Spleen (tissue), 11 donors: ENCODE measurements around the gene SYNE2. TPM values are rescaled to one million over a fixed set of nuclear protein-coding genes. Genes with fewer than 3 reads are reported as not detected.
"Not testable (repeated sequence)": the region's sequence is repeated elsewhere in the genome, so short reads cannot be mapped to it uniquely, and the experiment has no call there.

Experiments used
- DNase-seq: peaks from one replicate; pipeline ENCODE4 v3.0.0-alpha.2; 2020
- H3K27ac ChIP-seq, 8 donors: fragments of 200-600 bp; sonication (generic) in 7 of 8; 1 replicate in 4 of 8; 2 replicates in 4 of 8; pipeline versions ENCODE4 v1.5.0 to v1.8.0; 2016 to 2021; ENCODE audit warnings: inconsistent platforms in 4 of 8, mild to moderate bottlenecking in 4 of 8, moderate library complexity in 1 of 8
- H3K27me3 ChIP-seq, 7 donors: fragments of 200-600 bp; sonication (generic) in 6 of 7; replicated peaks in 1 of 7; 1 replicate in 4 of 7; 2 replicates in 3 of 7; pipeline versions ENCODE4 v1.5.0 to v1.8.0; 2016 to 2021; ENCODE audit warnings: inconsistent platforms in 3 of 7, mild to moderate bottlenecking in 1 of 7
- H3K36me3 ChIP-seq, 6 donors: fragments of 200-600 bp; sonication (generic) in 5 of 6; 1 replicate in 4 of 6; 2 replicates in 2 of 6; pipeline versions ENCODE4 v1.5.0 to v1.8.0; 2016 to 2021; ENCODE audit warnings: inconsistent platforms in 2 of 6
- H3K4me1 ChIP-seq, 6 donors: fragments of 200-600 bp; sonication (generic) in 5 of 6; 1 replicate in 3 of 6; 2 replicates in 3 of 6; pipeline versions ENCODE4 v1.5.0 to v1.8.0; 2016 to 2021; ENCODE audit warnings: inconsistent platforms in 3 of 6
- H3K4me3 ChIP-seq, 8 donors: fragments of 200-600 bp; sonication (generic) in 7 of 8; 1 replicate in 4 of 8; 2 replicates in 4 of 8; pipeline versions ENCODE4 v1.5.0 to v1.8.0; 2016 to 2021; ENCODE audit warnings: inconsistent platforms in 4 of 8, mild to moderate bottlenecking in 4 of 8, moderate library complexity in 2 of 8
- H3K9me3 ChIP-seq, 8 donors: fragments of 200-600 bp; sonication (generic) in 7 of 8; 1 replicate in 4 of 8; 2 replicates in 4 of 8; pipeline versions ENCODE4 v1.5.0 to v1.8.0; 2016 to 2021; ENCODE audit warnings: inconsistent platforms in 4 of 8
- CTCF ChIP-seq, 11 experiments: fragments of 200-600 bp in 7 of 11; fragments of 450-650 bp in 4 of 11; sonication (generic) in 4 of 11; IDR thresholded peaks in 8 of 11; conservative IDR thresholded peaks in 3 of 11; 1 replicate in 7 of 11; 2 replicates in 4 of 11; pipeline versions ENCODE4 v1.4.0 to v1.8.0; 2016 to 2021; ENCODE audit warnings: antibody characterized with exemption in 11 of 11, inconsistent platforms in 4 of 11, mild to moderate bottlenecking in 1 of 11
- POLR2A ChIP-seq, 3 donors: fragments of 450-650 bp; IDR thresholded peaks; one replicate each; pipeline ENCODE4 v1.5.1; 2017; ENCODE audit warnings: antibody characterized with exemption in 3 of 3, mild to moderate bottlenecking in 1 of 3
- POLR2AphosphoS5 ChIP-seq, 3 donors: sonication (generic); formaldehyde crosslinking; IDR thresholded peaks; one replicate each; pipeline ENCODE4 v1.5.1; 2017; ENCODE audit warnings: antibody characterized with exemption in 3 of 3
- WGBS, 5 donors: extraction: QIAGEN DNeasy Blood & Tissue Kit in 3 of 5; methylation state at CpG; one replicate each; pipeline versions ENCODE4 v1.1.5 to v1.1.7; 2013 to 2018; 5-methylcytosine and 5-hydroxymethylcytosine counted together
- intact Hi-C: fragments of 100-400 bp; cut with DNase I; formaldehyde crosslinking; loops from one replicate; pipeline ENCODE4 v1.15.0; 2023; ENCODE audit warnings: low total_unique reads
- polyA plus RNA-seq, 3 donors: library from polyadenylated mRNA; stranded (reverse); fragments of 200-250 nt; gene quantifications; one replicate each; pipeline ENCODE4 v1.2.1, GENCODE V29; 2013
- total RNA-seq, 7 donors: library from RNA; depleted of rRNA in 3 of 7; stranded (reverse); fragments of >200 nt in 3 of 7; fragmentation: NEBNext Ultra II Directional in 4 of 7; extraction: Animal tissue kit (Norgen Biotek cat#: 25700) in 4 of 7; gene quantifications; one replicate each; pipeline versions ENCODE4 v1.1.0 to v1.2.1, GENCODE V29; 2016 to 2021
- donor health status: healthy with polysubstance abuse.
- donor health status: DM: no; HTN: no; CAD: no; lungs with moderate emphysema.
- donor health status: DM: no; HTN: no; CAD: no.
- donor health status: Bipolar disorder and iron deficiency.
- donor health status: healthy.
- donor health status: DM: no; HTN: no; CAD: no.
- donor health status: DM: yes; HTN: yes; CAD: no.

The SYNE2 gene
- total and polyA plus RNA-seq, 10 donors = 16.0 to 173 (median 147) TPM

- Histone ChIP-seq H3K27me3 (no peaks in the 10 kb centered on the region), H3K27ac (no peak overlapping the region), H3K4me3 (no peak overlapping the region), H3K4me1 (no peaks in the 10 kb centered on the region), H3K9me3 (no peaks in the 10 kb centered on the region), H3K36me3 (peaks cover 0 to 99% (median 32%) of the 10 kb centered on the region in 6 donors)
- TF ChIP-seq CTCF (IDR thresholded peaks at IDR 0.05 in 8 of 11, conservative IDR thresholded peaks at IDR 0.05 in 3 of 11) = no peak
- no peak for TF ChIP-seq POLR2AphosphoS5 (IDR thresholded peaks at IDR 0.05)
- TF ChIP-seq POLR2A (IDR thresholded peaks at IDR 0.05) = no peak
- intact Hi-C loops = loop anchor here (10.0 kb wide), 1 partner anchor 120 kb away; the partner anchor contains the start of gene ESR2
- DNase-seq = no peak
- WGBS, 5 donors = 88 to 96% (median 93%) methylated on average over 2 of the region's 2 CpGs
These were observed 322.3 kb downstream of the SYNE2 start for GRCh38 chr14:64174922-64175782.

GRCh38 chr14:64176330-64176729 is 323.5 kb downstream of the SYNE2 start:
- WGBS, 5 donors = 79 to 93% (median 88%) methylated on average over 2 of the region's 2 CpGs
- H3K36me3 ChIP-seq = peaks cover 0 to 98% (median 24%) of the 10 kb centered on the region in 6 donors
- intact Hi-C loops = loop anchor here (10.0 kb wide), 1 partner anchor 118 kb away; the partner anchor contains the start of gene ESR2

GRCh38 chr14:64178814-64179213 is 326.0 kb downstream of the SYNE2 start:
- peaks cover 0 to 86% (median 20%) of the 10 kb centered on the region in 6 donors for H3K36me3 ChIP-seq
- TF ChIP-seq CTCF (IDR thresholded peaks at IDR 0.05 in 8 of 11, conservative IDR thresholded peaks at IDR 0.05 in 3 of 11) = no peak
- TF ChIP-seq POLR2AphosphoS5 (IDR thresholded peaks at IDR 0.05) = no peak
- TF ChIP-seq POLR2A (IDR thresholded peaks at IDR 0.05) = no peak
- H3K9me3 ChIP-seq = no peaks in the 10 kb centered on the region
- H3K27ac ChIP-seq = no peak overlapping the region
- H3K27me3 ChIP-seq = no peaks in the 10 kb centered on the region
- 86 to 94% (median 91%) methylated on average over 3 of the region's 3 CpGs for WGBS, 5 donors
- intact Hi-C loops = loop anchor here (10.0 kb wide), 1 partner anchor 116 kb away; the partner anchor contains the start of gene ESR2
- H3K4me3 ChIP-seq = no peak overlapping the region
- DNase-seq = no peak
- no peaks in the 10 kb centered on the region for H3K4me1 ChIP-seq

More at GRCh38 chr14:64176330-64176729, 323.5 kb downstream of the SYNE2 start:
- DNase-seq = no peak
- H3K27me3 ChIP-seq = no peaks in the 10 kb centered on the region
- no peaks in the 10 kb centered on the region for H3K4me1 ChIP-seq
- H3K4me3 ChIP-seq = no peak overlapping the region
- TF ChIP-seq POLR2A (IDR thresholded peaks at IDR 0.05) = no peak
- TF ChIP-seq CTCF (IDR thresholded peaks at IDR 0.05 in 8 of 11, conservative IDR thresholded peaks at IDR 0.05 in 3 of 11) = no peak
- TF ChIP-seq POLR2AphosphoS5 (IDR thresholded peaks at IDR 0.05) = no peak
- H3K27ac ChIP-seq = no peak overlapping the region
- H3K9me3 ChIP-seq = no peaks in the 10 kb centered on the region

GRCh38 chr14:64182908-64183307 is 330.1 kb downstream of the SYNE2 start:
- WGBS, 5 donors = 94 to 98% (median 97%) methylated on average over 9 to 40 of the region's 40 CpGs
- H3K27me3 ChIP-seq, H3K4me3 ChIP-seq, H3K4me1 ChIP-seq, H3K9me3 ChIP-seq, intact Hi-C loops, DNase-seq, H3K27ac ChIP-seq: not testable (repeated sequence)
- peaks cover 0 to 72% (median 18%) of the 10 kb centered on the region in 6 donors for H3K36me3 ChIP-seq
